Naive B cell (primary cell): ENCODE results near the gene DNAJB8. TPM values are rescaled to one million over a fixed set of nuclear protein-coding genes. Genes with fewer than 3 reads are reported as not detected.
A peak's percentile ranks its signal among the peaks of the same experiment; 100 is the strongest.

Source experiments
- ATAC-seq, 2 donors: fragments of 150-1000 bp; cut with Tn5 transposase; 2 replicates each; pipeline ENCODE4 v1.10.0; 2021; ENCODE audit warnings: low read depth in 2 of 2, mild to moderate bottlenecking in 2 of 2, moderate library complexity in 2 of 2
- DNase-seq: peaks from one replicate; pipeline ENCODE4 v3.0.0; 2022
- H3K27ac Mint-ChIP-seq, 6 donors: one replicate each; pipeline ENCODE4 v1.8.0; 2020 to 2022; ENCODE audit warnings: mild to moderate bottlenecking in 6 of 6, mixed read lengths in 6 of 6, moderate library complexity in 5 of 6, inconsistent platforms in 2 of 6
- H3K27me3 Mint-ChIP-seq, 3 donors: one replicate each; pipeline ENCODE4 v1.8.0; 2021 to 2022; ENCODE audit warnings: mixed read lengths in 3 of 3, mild to moderate bottlenecking in 1 of 3
- H3K36me3 Mint-ChIP-seq, 2 donors: one replicate each; pipeline ENCODE4 v1.8.0; 2020 to 2022; ENCODE audit warnings: mixed read lengths in 2 of 2, inconsistent platforms in 1 of 2, mild to moderate bottlenecking in 1 of 2
- H3K4me1 Mint-ChIP-seq, 3 donors: one replicate each; pipeline ENCODE4 v1.8.0; 2020 to 2022; ENCODE audit warnings: mixed read lengths in 3 of 3, inconsistent platforms in 1 of 3, mild to moderate bottlenecking in 1 of 3, moderate library complexity in 1 of 3
- H3K4me3 Mint-ChIP-seq, 8 donors: one replicate each; pipeline ENCODE4 v1.8.0; 2020 to 2022; ENCODE audit warnings: mild to moderate bottlenecking in 8 of 8, mixed read lengths in 8 of 8, moderate library complexity in 8 of 8, inconsistent platforms in 2 of 8
- H3K9me3 Mint-ChIP-seq, 7 donors: one replicate each; pipeline ENCODE4 v1.8.0; 2020 to 2022; ENCODE audit warnings: mixed read lengths in 7 of 7, mild to moderate bottlenecking in 5 of 7, inconsistent platforms in 2 of 7, moderate library complexity in 1 of 7
- polyA plus RNA-seq, 6 donors: library from polyadenylated mRNA; unstranded; fragments of 300-500 nt; fragmentation: Illumina TruSeq; gene quantifications; one replicate each; pipeline ENCODE4 v1.2.3, GENCODE V29; 2021; ENCODE audit warnings: low read depth in 6 of 6

Gene DNAJB8
- polyA plus RNA-seq, 6 donors from 2014 or later = not detected

DNA sequence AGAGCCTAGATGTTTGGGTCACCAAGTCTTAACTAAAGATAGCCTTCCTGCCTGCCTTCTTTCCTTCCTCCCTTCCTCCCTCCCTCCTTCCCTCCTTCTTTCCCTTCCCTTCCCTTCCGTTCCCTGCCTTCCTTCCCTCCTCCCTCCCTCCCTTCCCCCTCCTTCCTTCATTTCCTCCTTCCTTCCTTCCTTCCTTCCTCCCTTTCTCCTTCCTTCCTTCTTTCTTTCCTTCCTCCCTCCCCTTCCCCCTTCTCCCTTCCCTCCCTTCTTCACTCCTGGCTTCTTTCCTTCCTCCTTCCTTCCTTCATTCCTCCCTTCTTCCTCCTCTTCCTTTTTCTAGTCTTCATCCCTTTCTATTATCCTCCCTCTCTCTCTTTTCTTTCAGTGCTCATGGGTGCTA lies 2.0 kb downstream of the DNAJB8 start:
- no peaks in the 10 kb centered on the region for H3K36me3 Mint-ChIP-seq
- H3K27ac Mint-ChIP-seq = no peak overlapping the region
- peaks cover 19 to 54% (median 36%) of the 10 kb centered on the region in 3 donors for H3K27me3 Mint-ChIP-seq
- no peaks in the 10 kb centered on the region for H3K9me3 Mint-ChIP-seq
- H3K4me1 Mint-ChIP-seq = peaks cover 0 to 3% (median 0%) of the 10 kb centered on the region in 3 donors
- DNase-seq = no peak
- no peak overlapping the region for H3K4me3 Mint-ChIP-seq
- no peak for ATAC-seq

DNA sequence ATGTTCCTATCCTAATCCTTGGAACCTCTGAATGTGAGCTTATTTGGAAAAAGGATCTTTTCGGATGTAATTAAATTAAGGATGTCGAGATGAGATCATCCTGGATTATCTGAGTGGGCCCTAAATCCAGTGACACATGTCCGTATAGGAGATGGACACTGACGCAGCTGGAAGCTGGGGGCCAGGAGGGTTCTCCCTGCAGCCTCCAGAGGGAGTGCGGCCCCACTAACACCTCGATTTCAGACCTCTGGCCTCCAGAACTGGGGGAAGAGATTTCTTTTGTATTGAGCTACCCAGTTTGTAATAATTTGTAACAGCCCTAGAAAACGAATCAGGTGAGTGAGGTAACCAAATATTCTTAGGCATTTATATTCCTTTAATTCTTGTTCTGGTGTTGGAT lies 2.5 kb downstream of the DNAJB8 start:
- Mint-ChIP-seq H3K36me3 (no peaks in the 10 kb centered on the region), H3K27me3 (peaks cover 19 to 55% (median 36%) of the 10 kb centered on the region in 3 donors), H3K9me3 (no peaks in the 10 kb centered on the region), H3K27ac (no peak overlapping the region), H3K4me3 (no peak overlapping the region), H3K4me1 (peaks cover 0 to 3% (median 0%) of the 10 kb centered on the region in 3 donors)
- no peak for ATAC-seq
- DNase-seq = no peak

DNA sequence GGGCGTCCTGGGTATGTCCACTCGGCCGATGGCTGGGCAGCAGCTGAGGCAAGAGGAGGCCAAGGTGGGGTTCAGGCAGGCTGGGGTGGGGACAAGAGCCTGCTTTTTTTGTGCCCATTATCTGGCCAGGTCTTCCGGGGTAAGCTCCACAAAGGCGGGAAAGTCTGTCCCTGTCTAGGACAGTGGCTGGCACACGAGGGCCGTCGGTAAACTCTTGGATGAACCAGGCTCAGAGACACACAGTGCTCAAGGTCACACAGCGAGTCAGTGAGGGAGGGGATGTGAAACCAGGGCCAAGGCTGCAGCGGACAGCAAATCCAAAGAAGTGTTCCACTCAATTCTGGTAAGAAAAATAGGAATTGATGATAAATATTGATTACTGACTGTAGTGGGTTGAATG lies 2.9 kb downstream of the DNAJB8 start:
- Mint-ChIP-seq H3K9me3 (no peaks in the 10 kb centered on the region), H3K36me3 (no peaks in the 10 kb centered on the region), H3K27me3 (peaks cover 19 to 54% (median 36%) of the 10 kb centered on the region in 3 donors), H3K4me3 (no peak overlapping the region), H3K27ac (peak overlapping the region in 1 of 6 donors; percentile 40), H3K4me1 (peaks cover 0 to 3% (median 0%) of the 10 kb centered on the region in 3 donors)
- DNase-seq = no peak
- no peak for ATAC-seq

DNA sequence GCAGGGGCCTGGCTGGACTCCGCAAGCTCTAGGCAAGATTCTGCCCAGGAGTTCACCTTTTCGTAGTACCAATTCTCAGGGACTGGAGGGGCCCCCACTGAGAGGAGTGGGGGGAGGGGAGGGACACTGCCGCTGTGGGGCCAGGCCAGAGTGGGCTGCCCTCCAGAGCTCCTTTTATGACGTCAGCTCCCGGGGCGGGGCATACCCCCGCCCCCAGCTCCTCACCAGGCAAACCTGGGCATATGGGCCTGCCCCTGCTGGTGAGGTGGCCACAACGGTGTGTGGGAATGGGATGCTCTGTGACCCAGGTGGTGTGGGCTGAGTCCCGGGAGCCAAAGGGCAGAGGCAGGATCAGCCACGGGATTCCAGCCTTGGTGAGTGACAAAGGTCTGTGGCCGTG lies 3.3 kb downstream of the DNAJB8 start:
- Mint-ChIP-seq H3K27me3 (peaks cover 19 to 51% (median 36%) of the 10 kb centered on the region in 3 donors), H3K9me3 (no peaks in the 10 kb centered on the region), H3K4me1 (peaks cover 0 to 3% (median 0%) of the 10 kb centered on the region in 3 donors), H3K4me3 (no peak overlapping the region), H3K36me3 (no peaks in the 10 kb centered on the region), H3K27ac (no peak overlapping the region)
- ATAC-seq (no peak), DNase-seq (no peak)

DNA sequence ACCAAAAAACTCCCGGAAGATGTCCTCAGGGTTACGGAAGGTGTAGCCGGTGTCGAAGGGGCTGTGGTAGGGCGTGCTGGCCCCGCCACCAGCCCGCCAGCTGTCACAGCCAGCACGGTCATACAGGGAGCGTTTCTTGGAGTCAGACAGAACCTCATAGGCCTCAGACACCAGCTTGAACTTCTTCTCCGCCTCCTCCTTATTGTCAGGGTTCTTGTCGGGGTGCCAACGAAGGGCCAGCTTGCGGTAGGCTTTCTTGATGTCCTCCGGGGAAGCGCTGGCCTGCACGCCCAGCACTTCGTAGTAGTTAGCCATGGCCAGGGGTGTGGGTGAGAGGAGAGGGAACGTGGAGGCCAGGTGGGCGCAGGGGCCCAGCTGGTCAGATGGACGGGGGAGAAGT lies 3.8 kb downstream of the DNAJB8 start:
- H3K27ac Mint-ChIP-seq = no peak overlapping the region
- no peak overlapping the region for H3K4me3 Mint-ChIP-seq
- H3K9me3 Mint-ChIP-seq = no peaks in the 10 kb centered on the region
- DNase-seq = no peak
- ATAC-seq = no peak
- H3K36me3 Mint-ChIP-seq = no peaks in the 10 kb centered on the region
- peaks cover 19 to 52% (median 38%) of the 10 kb centered on the region in 3 donors for H3K27me3 Mint-ChIP-seq
- peaks cover 0 to 3% (median 0%) of the 10 kb centered on the region in 3 donors for H3K4me1 Mint-ChIP-seq

DNA sequence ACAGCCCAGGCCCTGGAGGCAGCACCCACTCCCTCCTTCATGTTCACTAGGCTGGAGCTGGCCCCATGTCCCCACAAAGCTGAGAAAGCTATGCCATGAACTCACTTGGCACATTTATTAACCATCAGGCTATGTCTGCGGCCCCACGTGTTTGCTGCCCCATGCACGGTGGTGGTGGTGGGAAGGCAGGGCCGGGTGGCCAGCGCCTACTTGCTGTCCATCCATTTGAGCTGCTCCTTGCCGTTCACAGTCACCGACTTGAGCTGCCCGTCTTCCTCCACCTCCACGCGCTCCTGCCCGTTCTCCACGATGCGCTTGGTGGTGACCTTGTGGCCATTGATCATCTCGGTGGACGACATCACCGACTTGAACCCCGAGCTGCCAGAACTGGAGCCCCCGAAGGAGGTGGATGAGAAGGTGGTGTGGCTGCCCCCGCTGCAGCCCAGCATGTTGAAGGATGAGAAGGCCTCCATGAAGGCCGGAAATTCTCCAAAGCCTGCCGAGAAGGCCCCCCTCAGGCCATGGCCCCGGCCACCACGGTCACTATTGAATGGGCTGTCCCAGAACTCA lies 4.3 kb downstream of the DNAJB8 start:
- Mint-ChIP-seq H3K9me3 (no peaks in the 10 kb centered on the region), H3K36me3 (no peaks in the 10 kb centered on the region), H3K4me3 (no peak overlapping the region), H3K27me3 (peaks cover 19 to 54% (median 40%) of the 10 kb centered on the region in 3 donors), H3K27ac (no peak overlapping the region), H3K4me1 (peaks cover 0 to 3% (median 0%) of the 10 kb centered on the region in 3 donors)
- DNase-seq (no peak), ATAC-seq (no peak)

DNA sequence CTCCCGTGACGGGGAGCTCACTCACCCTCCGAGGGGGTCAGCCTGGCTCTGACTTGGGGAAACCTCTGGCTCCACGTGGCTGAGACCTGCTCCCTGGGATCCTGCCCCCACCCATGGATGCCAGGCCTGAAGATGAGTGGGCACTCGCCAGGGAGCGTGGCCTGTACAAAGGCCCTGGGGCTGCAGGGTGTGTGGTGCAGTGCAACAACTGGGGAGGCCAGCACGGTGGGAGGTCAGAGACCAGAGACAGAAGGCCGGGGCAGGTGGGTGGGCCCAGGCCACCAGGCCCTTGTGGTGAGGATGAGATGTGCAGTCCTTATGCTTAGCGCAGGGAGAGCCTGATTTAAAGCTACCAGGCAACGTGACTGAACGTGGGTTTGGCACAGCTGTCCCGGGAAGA lies 5.0 kb downstream of the DNAJB8 start:
- ATAC-seq = no peak
- peaks cover 12 to 47% (median 35%) of the 10 kb centered on the region in 3 donors for H3K27me3 Mint-ChIP-seq

DNA sequence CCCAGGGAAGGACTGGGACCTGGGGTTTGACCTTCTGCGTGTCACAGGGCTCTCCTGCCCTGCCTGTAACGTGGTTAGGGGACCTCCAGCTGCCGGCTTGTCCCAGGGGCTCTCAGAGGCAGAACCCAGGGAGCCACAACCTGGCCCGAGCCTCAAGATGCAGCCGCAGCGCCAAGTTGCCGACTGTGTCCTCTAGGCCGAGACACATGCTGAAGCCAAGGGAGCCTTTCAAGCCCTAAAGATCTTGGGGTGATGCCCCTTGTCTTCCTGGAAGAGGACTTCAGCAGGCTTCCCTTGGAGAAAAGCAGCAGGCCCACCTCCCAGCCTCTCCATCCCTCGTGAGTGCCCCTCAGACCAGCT lies 7.2 kb downstream of the DNAJB8 start:
- Mint-ChIP-seq H3K36me3 (no peaks in the 10 kb centered on the region), H3K9me3 (no peaks in the 10 kb centered on the region), H3K27me3 (peaks cover 17 to 47% (median 35%) of the 10 kb centered on the region in 3 donors), H3K27ac (no peak overlapping the region), H3K4me3 (no peak overlapping the region), H3K4me1 (no peaks in the 10 kb centered on the region)
- no peak for ATAC-seq
- no peak for DNase-seq

More for the DNA sequence above, 5.0 kb downstream of the DNAJB8 start:
- Mint-ChIP-seq H3K36me3 (no peaks in the 10 kb centered on the region), H3K27ac (no peak overlapping the region), H3K4me3 (no peak overlapping the region), H3K4me1 (peaks cover 0 to 3% (median 0%) of the 10 kb centered on the region in 3 donors), H3K9me3 (no peaks in the 10 kb centered on the region)
- DNase-seq = no peak

GRCh38 chr3:128458746-128459460 lies 7.8 kb downstream of the DNAJB8 start:
- H3K4me3 Mint-ChIP-seq = no peak overlapping the region
- no peaks in the 10 kb centered on the region for H3K4me1 Mint-ChIP-seq
- H3K36me3 Mint-ChIP-seq = no peaks in the 10 kb centered on the region
- DNase-seq (no peak), ATAC-seq (no peak)
- H3K9me3 Mint-ChIP-seq = no peaks in the 10 kb centered on the region
- H3K27me3 Mint-ChIP-seq = peaks cover 14 to 49% (median 36%) of the 10 kb centered on the region in 3 donors
- no peak overlapping the region for H3K27ac Mint-ChIP-seq

DNA sequence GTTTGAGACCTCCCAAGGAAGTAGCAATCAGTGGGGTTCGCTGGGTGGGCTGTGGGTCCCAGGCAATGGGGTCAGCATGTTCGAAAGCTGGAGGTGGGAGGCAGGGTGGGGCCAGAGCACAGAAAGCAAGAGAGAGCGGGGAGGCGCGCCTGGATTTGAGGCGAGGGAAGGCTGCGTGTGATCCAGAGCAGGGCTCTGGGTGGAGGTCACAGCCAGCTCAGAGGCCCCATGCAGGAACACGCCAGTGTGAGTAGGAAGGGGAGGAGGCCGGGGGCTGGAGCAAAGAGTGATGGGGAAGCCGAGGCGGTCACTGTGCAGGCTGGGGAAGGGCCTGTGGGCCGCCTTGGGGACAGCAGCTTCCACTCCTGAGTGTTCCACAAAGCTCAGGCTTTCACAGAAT lies 8.8 kb downstream of the DNAJB8 start:
- H3K4me1 Mint-ChIP-seq = no peaks in the 10 kb centered on the region
- ATAC-seq = no peak

DNA sequence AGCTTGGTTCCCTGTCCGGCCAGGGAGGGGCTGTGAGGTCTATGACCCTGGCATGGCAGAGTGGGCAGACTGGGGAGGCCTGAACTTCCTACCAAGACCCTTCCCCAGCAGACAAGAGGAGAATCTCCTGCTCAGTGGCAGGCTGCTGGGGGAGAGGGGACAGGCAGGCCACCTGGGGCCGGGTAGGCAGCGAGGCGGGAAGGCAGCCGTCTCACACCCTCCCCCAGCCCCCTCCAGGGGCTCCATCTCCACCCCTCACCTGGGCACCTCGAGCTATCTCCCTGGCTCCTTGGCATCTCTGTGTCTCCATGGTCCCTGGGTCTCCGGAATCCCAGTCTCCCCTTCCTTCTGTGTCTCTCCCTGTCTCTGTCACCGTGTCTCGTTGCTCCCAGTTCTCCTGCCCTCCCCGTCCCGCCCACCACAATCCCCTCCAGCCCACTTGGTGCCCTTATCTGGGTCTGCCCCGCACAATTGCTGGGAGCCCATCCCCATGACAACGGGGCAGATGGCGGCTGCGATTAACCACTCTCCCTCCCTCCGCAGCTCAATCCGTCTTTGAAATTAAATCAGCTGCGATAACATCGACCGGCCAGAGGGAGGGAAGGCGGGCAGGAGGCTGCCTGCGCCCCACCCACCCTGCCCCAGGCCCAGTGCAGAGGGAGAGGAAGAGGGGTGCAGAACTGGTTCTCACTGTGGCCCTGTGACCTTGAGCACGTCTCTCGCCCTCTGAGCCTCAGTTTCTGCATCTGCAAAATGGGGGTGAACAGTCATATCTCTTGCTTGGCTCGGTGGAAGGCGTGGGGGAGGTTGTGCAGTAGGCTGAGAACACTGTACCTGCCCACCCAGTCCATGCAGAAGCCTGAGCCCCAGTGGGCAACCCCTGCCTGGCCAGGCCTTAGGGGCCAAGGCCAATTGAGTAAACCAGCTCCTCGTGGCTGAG lies 9.6 kb downstream of the DNAJB8 start:
- Mint-ChIP-seq H3K9me3 (peaks cover 0 to under 1% (median 0%) of the 10 kb centered on the region in 7 donors), H3K27ac (peak overlapping the region in 1 of 6 donors; percentile 35)

More for the DNA sequence above, 8.8 kb downstream of the DNAJB8 start:
- Mint-ChIP-seq H3K27me3 (peaks cover 14 to 51% (median 39%) of the 10 kb centered on the region in 3 donors), H3K36me3 (no peaks in the 10 kb centered on the region), H3K4me3 (no peak overlapping the region), H3K27ac (peak overlapping the region in 1 of 6 donors; percentile 32), H3K9me3 (no peaks in the 10 kb centered on the region)
- DNase-seq = no peak

GRCh38 chr3:128455786-128456748 lies 10.6 kb downstream of the DNAJB8 start:
- no peak for DNase-seq
- Mint-ChIP-seq H3K4me3 (no peak overlapping the region), H3K9me3 (peaks cover 0 to 1% (median 0%) of the 10 kb centered on the region in 7 donors), H3K4me1 (no peaks in the 10 kb centered on the region), H3K27ac (no peak overlapping the region), H3K36me3 (no peaks in the 10 kb centered on the region), H3K27me3 (peaks cover 20 to 63% (median 53%) of the 10 kb centered on the region in 3 donors)
- ATAC-seq = no peak

More for the DNA sequence above, 9.6 kb downstream of the DNAJB8 start:
- Mint-ChIP-seq H3K4me1 (no peaks in the 10 kb centered on the region), H3K27me3 (peaks cover 14 to 53% (median 44%) of the 10 kb centered on the region in 3 donors), H3K36me3 (no peaks in the 10 kb centered on the region), H3K4me3 (no peak overlapping the region)
- DNase-seq (no peak), ATAC-seq (no peak)
